Activated T-helper 9 cell treated with anti-CD3 and anti-CD28 coated beads, Interleukin-2, amount 50 U/mL, for 16 hours (primary cell): ENCODE data around the gene DENND4B.

Experiments used
- DNase-seq: peaks from one replicate; pipeline ENCODE4 v3.0.0-alpha.2; 2020; ENCODE audit warnings: low read depth

DENND4B gene

DNA sequence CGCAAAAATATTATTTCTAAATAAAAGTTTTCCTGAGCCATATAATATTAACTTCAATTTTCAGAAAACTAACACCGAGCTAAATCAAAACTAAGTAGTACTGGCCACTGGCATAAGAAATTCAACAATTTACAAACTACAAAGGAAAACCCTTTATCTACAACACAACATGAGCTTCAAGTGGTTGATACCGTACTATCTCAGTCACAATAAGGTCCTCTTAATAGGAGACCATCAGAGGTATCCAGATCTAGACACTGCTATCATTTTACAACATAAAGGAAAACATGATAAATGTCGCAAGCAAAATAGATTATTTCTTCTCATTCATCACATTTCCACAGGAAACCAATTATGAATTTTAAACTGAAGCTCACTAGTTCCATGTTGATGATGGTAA lies 63.3 kb downstream of the DENND4B start:
- DNase-seq: no peak

DNA sequence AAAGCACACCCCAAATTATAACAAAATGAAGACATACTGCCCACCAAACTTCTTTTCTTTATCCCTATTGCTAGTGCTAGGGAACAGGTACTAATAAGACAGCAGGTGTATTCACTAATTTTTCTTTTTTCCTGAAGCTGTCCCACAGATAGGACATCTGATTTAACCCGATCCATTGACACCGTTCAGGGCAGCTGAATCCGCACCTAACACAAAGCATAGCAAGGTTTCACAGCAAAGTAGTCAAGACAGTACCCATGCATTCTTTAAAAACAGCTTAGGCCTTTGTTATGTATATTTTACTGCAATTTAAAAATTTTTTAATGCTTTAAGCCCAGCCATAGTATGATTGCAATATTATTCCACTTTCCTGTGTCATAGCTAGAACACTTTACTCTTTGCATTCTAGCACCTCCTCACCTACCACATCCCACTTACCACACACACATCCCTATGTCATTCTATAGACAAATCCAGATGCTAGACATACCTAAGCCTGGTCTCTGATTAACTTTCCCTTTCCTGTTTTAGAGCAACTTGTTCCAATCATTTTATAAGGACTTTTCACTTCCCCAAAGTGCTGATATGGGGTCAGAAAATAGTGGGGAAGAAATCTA lies 64.1 kb downstream of the DENND4B start:
- DNase-seq: no peak

DNA sequence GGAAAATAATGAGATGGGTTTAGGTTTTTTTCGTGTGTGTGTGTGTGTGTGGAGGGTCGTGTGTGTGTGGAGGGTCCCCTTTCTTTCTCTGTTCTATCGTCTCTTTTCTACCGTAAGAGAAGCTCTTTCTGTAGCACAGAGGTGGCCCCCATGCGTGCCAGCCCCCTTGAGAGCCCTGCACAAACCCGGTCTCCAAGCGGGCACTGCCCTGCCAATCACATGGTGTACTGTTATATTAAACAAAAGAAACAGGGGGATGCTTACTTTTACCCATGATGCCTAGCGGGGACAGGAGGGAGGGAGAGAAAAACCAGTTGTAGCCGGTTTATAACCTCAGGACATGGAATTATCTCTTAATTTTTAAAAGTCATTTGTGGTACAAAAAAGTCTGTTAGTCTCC lies 64.8 kb downstream of the DENND4B start:
- DNase-seq: no peak

DNA sequence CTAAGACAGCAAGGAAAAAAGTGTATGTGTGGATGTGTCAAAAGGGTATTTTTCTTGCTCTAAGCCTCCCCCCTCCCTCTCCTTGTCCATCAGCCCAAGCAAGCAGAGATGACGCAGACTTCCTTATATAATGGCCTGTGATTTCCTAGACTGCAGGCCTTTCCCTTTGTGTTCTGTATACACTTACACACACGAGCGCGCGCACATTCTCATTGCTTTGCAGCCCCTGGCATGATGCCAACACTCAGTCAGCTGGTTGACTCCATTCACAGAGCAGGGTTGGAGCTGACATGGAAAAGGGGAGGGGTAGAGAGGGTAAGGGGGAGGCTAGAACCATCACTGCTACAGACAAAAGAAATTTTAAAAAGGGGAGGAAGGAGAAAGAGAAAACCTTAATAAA lies 65.6 kb downstream of the DENND4B start:
- DNase-seq: no peak

DNA sequence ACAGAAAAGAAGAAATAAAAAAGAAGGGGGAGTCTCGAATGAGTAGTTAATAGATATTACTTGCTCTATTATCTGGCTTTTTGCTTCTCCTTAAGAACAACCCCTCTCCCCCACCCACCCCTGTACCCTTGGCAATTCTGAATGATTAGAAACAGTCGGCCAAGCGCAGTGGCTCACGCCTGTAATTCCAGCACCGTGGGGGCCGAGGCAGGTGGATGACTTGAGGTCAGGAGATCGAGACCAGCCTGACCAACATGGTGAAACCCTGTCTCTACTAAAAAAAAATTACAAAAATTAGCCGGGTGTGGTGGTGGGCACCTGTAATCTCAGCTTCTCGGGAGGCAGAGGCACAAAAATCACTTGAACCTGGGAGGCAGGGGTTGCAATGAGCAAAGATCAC lies 66.5 kb downstream of the DENND4B start:
- DNase-seq: no peak
